Natural killer cell (primary cell): ENCODE measurements around the gene STMN3. TPM values are rescaled to one million over a fixed set of nuclear protein-coding genes. Genes with fewer than 3 reads are reported as not detected.

Experiments
- ATAC-seq, 3 donors: fragments of 150-1000 bp in 2 of 3; fragments of 200-7000 bp in 1 of 3; cut with Tn5 transposase; 1 replicate in 1 of 3; 2 replicates in 2 of 3; pipeline ENCODE4 v1.10.0; 2021; ENCODE audit warnings: mild to moderate bottlenecking in 2 of 3, moderate library complexity in 2 of 3
- DNase-seq, 2 donors: peaks; one replicate each; pipeline versions ENCODE4 v3.0.0 to v3.0.0-alpha.2; 2013 to 2021; ENCODE audit warnings: mixed read lengths in 1 of 2
- H3K27ac ChIP-seq: one replicate; pipeline ENCODE4 v1.5.1; 2013; ENCODE audit warnings: mild to moderate bottlenecking, low read length
- H3K27me3 ChIP-seq: one replicate; pipeline ENCODE4 v1.6.1; 2013; ENCODE audit warnings: low read length; ENCODE audit not compliant: control insufficient read depth, insufficient read depth
- H3K36me3 ChIP-seq: one replicate; pipeline ENCODE4 v1.6.1; 2013; ENCODE audit warnings: low read length; ENCODE audit not compliant: control insufficient read depth, insufficient read depth
- H3K4me1 ChIP-seq: one replicate; pipeline ENCODE4 v1.6.1; 2013; ENCODE audit warnings: low read length; ENCODE audit not compliant: control insufficient read depth, insufficient read depth
- H3K4me3 ChIP-seq: one replicate; pipeline ENCODE4 v1.5.1; 2013; ENCODE audit warnings: low read length
- H3K9me3 ChIP-seq: one replicate; pipeline ENCODE4 v1.6.1; 2013; ENCODE audit warnings: low read length; ENCODE audit not compliant: control insufficient read depth, insufficient read depth
- H3K27ac Mint-ChIP-seq, 2 donors: one replicate each; pipeline ENCODE4 v1.8.0; 2022; ENCODE audit warnings: mild to moderate bottlenecking in 2 of 2, mixed read lengths in 2 of 2, moderate library complexity in 1 of 2
- H3K27me3 Mint-ChIP-seq, 2 donors: one replicate each; pipeline ENCODE4 v1.8.0; 2022; ENCODE audit warnings: low read depth in 2 of 2, mixed read lengths in 2 of 2
- H3K36me3 Mint-ChIP-seq: one replicate; pipeline ENCODE4 v1.8.0; 2022; ENCODE audit warnings: mixed read lengths
- H3K4me1 Mint-ChIP-seq, 2 donors: one replicate each; pipeline ENCODE4 v1.8.0; 2022; ENCODE audit warnings: mixed read lengths in 2 of 2
- H3K4me3 Mint-ChIP-seq: one replicate; pipeline ENCODE4 v1.8.0; 2022; ENCODE audit warnings: mild to moderate bottlenecking, moderate library complexity, mixed read lengths
- H3K9me3 Mint-ChIP-seq, 2 donors: one replicate each; pipeline ENCODE4 v1.8.0; 2022; ENCODE audit warnings: mixed read lengths in 2 of 2
- CTCF ChIP-seq: fragments of 200-600 bp; IDR thresholded peaks from one replicate; pipeline ENCODE4 v1.8.0; 2022; ENCODE audit warnings: antibody characterized with exemption
- WGBS: methylation state at CpG from one replicate; pipeline ENCODE4 v1.1.7; 2013; ENCODE audit warnings: missing lambda C conversion rate; ENCODE audit not compliant: insufficient coverage; 5-methylcytosine and 5-hydroxymethylcytosine counted together
- intact Hi-C: fragments of 100-400 bp; cut with micrococcal nuclease; formaldehyde crosslinking; loops from one replicate; pipeline ENCODE4 v1.14.2; 2022
- total RNA-seq, 4 donors: library from RNA; stranded (reverse); fragments of 120-200 nt in 1 of 4; gene quantifications; one replicate each; pipeline versions ENCODE4 v1.2.3 to v1.2.4, GENCODE V29; 2013 to 2022

Gene STMN3
- total RNA-seq, 3 donors from 2014 or later (not counting 1 experiment from before 2014, with no cell fraction given), result 6.7 to 12.9 (median 8.3) TPM

DNA sequence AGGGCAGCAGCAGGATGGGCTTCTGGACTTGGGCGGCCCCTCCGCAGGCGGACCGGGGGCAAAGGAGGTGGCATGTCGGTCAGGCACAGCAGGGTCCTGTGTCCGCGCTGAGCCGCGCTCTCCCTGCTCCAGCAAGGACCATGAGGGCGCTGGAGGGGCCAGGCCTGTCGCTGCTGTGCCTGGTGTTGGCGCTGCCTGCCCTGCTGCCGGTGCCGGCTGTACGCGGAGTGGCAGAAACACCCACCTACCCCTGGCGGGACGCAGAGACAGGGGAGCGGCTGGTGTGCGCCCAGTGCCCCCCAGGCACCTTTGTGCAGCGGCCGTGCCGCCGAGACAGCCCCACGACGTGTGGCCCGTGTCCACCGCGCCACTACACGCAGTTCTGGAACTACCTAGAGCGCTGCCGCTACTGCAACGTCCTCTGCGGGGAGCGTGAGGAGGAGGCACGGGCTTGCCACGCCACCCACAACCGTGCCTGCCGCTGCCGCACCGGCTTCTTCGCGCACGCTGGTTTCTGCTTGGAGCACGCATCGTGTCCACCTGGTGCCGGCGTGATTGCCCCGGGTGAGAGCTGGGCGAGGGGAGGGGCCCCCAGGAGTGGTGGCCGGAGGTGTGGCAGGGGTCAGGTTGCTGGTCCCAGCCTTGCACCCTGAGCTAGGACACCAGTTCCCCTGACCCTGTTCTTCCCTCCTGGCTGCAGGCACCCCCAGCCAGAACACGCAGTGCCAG, 43.6 kb upstream of the STMN3 start, which contains the start of gene TNFRSF6B:
TSS of gene TNFRSF6B (plus strand) at position 25 of the 729 bp plus-strand sequence. CDS start at position 141, 116 bp downstream.
- H3K27ac ChIP-seq, result no peak within 1 kb of the TSS
- H3K4me1 ChIP-seq, result peaks cover 41% of the 10 kb centered on the region
- Mint-ChIP-seq H3K27ac (no peak within 1 kb of the TSS), H3K4me1 (peaks cover 0 to 27% of the 10 kb centered on the region in 2 donors), H3K27me3 (no peaks in the 10 kb centered on the region), H3K4me3 (peak within 1 kb of the TSS; percentile 35), H3K9me3 (no peaks in the 10 kb centered on the region), H3K36me3 (no peaks in the 10 kb centered on the region)
- H3K9me3 ChIP-seq, result no peaks in the 10 kb centered on the region
- intact Hi-C loops, result no loop called here
- DNase-seq, result peak in 1 of 2 donors; percentile 43
- no peak for TF ChIP-seq CTCF
- H3K36me3 ChIP-seq, result peaks cover 5% of the 10 kb centered on the region
- H3K4me3 ChIP-seq, result no peak within 1 kb of the TSS
- peak; percentile 14 to 40 (median 28) for ATAC-seq
- no peaks in the 10 kb centered on the region for H3K27me3 ChIP-seq
- WGBS, result 7% methylated on average over 52 of the region's 52 CpGs

- H3K36me3 Mint-ChIP-seq, result no peaks in the 10 kb centered on the region
- H3K4me3 ChIP-seq, result no peak overlapping the region
- H3K27ac ChIP-seq, result no peak overlapping the region
- ATAC-seq, result peak; percentile 39 to 57 (median 52)
- no peaks in the 10 kb centered on the region for H3K9me3 Mint-ChIP-seq
- TF ChIP-seq CTCF, result no peak
- intact Hi-C loops, result no loop called here
- H3K4me1 ChIP-seq, result peaks cover 36% of the 10 kb centered on the region
- H3K36me3 ChIP-seq, result peaks cover 5% of the 10 kb centered on the region
- H3K27me3 ChIP-seq, result no peaks in the 10 kb centered on the region
- H3K27ac Mint-ChIP-seq, result no peak overlapping the region
- H3K4me3 Mint-ChIP-seq, result no peak overlapping the region
- peaks cover 0 to 27% of the 10 kb centered on the region in 2 donors for H3K4me1 Mint-ChIP-seq
- WGBS, result 5% methylated on average over 6 of the region's 6 CpGs
- no peaks in the 10 kb centered on the region for H3K9me3 ChIP-seq
- H3K27me3 Mint-ChIP-seq, result no peaks in the 10 kb centered on the region
- DNase-seq, result peak in 1 of 2 donors; percentile 59
Measured at GRCh38 chr20:63696306-63696627, 43.0 kb upstream of the STMN3 start.

- Mint-ChIP-seq H3K27ac (no peak overlapping the region), H3K9me3 (no peaks in the 10 kb centered on the region), H3K36me3 (no peaks in the 10 kb centered on the region), H3K4me3 (no peak overlapping the region), H3K27me3 (no peaks in the 10 kb centered on the region), H3K4me1 (peaks cover 0 to 27% of the 10 kb centered on the region in 2 donors)
- 84% methylated on average over 25 of the region's 25 CpGs for WGBS
- Histone ChIP-seq H3K4me1 (peaks cover 34% of the 10 kb centered on the region), H3K27me3 (no peaks in the 10 kb centered on the region), H3K4me3 (no peak overlapping the region), H3K9me3 (no peaks in the 10 kb centered on the region), H3K36me3 (peaks cover 5% of the 10 kb centered on the region), H3K27ac (no peak overlapping the region)
- intact Hi-C loops, result no loop called here
- no peak for TF ChIP-seq CTCF
- ATAC-seq (no peak), DNase-seq (no peak)
Measured at GRCh38 chr20:63695424-63696305, 42.4 kb upstream of the STMN3 start.
